ENCODE results near the gene RBMY1E.
"Not testable (repeated sequence)": the region's sequence is repeated elsewhere in the genome, so short reads cannot be mapped to it uniquely, and the experiment has no call there.

RBMY1E gene

GRCh38 chrY:21917932-21918331, at the start of gene RBMY1E:
TSS of gene RBMY1E (minus strand) at chrY:21918032. CDS start at chrY:21916054, 1,978 bp downstream.
- not testable (repeated sequence) for DNase-seq

DNA sequence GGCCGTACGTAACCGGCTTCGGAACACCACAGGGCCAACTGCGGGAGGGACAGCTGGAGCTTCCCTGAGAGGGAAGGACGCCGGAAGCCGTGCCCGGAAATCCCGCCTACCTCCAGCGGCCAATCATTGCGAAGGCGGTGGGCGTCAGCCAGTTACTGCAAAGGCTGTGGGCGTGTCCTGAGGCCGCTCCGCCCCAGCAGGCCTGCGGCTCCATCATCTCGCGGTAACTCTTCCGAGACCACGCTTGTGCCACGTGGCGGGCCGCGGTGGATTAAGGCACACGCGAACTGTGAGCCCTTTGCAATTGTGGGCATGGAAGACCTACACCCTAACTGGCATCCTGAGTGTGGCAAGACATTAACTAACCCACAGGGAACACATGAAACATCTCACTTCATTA, 23.4 kb downstream of the RBMY1E start, which contains the start of gene RBMY1D:
Gene RBMY1D, minus strand, starts transcription at position 101 of the 400 bp plus-strand sequence. CDS start 2,013 bp downstream, outside the sequence.
- DNase-seq: not testable (repeated sequence)

GRCh38 chrY:21869407-21870076, 48.3 kb downstream of the RBMY1E start:
- DNase-seq: not testable (repeated sequence)
